Measurements from ENCODE around the gene TBX4.

Gene TBX4

GRCh38 chr17:61528171-61528570, 75.9 kb downstream of the TBX4 start:
- TF ChIP-seq CTCF (IDR thresholded peaks at IDR 0.05) = no peak
- DNase-seq (ENCODE audit: low spot score) = no peak
- Histone ChIP-seq H3K4me3 (no peak overlapping the region), H3K27ac (no peak overlapping the region)

GRCh38 chr17:61531223-61531622, 79.0 kb downstream of the TBX4 start:
- DNase-seq (ENCODE audit: low spot score) = no peak
- H3K4me3 ChIP-seq = no peak overlapping the region
- H3K27ac ChIP-seq = no peak overlapping the region
- TF ChIP-seq CTCF (IDR thresholded peaks at IDR 0.05) = no peak

DNA sequence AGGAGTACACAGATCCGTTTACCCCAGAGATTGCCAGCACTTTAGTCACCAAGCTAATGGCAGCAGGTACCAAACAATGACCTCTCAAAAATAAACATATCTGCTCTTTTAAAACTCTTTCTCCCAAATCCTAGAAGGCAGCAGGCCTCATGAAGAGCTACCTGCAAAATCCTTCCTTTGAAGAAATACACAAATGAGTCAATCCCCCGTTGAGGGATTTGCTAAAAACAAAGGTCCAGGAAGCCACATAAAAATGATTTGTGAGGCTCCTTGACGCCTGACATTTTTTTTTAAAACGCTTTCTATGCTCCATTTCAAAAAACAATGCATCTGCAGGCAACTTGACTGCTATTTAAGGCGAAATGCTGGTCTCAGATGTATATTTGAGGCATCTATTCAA, 80.6 kb downstream of the TBX4 start:
- no peak overlapping the region for H3K4me3 ChIP-seq
- no peak for DNase-seq (ENCODE audit: low spot score)
- H3K27ac ChIP-seq = no peak overlapping the region
- TF ChIP-seq CTCF (IDR thresholded peaks at IDR 0.05) = no peak

- H3K27ac ChIP-seq = no peak overlapping the region
- DNase-seq (ENCODE audit: low spot score) = no peak
- no peak for TF ChIP-seq CTCF (IDR thresholded peaks at IDR 0.05)
- no peak overlapping the region for H3K4me3 ChIP-seq
Measured at GRCh38 chr17:61533797-61534196, 81.6 kb downstream of the TBX4 start.

DNA sequence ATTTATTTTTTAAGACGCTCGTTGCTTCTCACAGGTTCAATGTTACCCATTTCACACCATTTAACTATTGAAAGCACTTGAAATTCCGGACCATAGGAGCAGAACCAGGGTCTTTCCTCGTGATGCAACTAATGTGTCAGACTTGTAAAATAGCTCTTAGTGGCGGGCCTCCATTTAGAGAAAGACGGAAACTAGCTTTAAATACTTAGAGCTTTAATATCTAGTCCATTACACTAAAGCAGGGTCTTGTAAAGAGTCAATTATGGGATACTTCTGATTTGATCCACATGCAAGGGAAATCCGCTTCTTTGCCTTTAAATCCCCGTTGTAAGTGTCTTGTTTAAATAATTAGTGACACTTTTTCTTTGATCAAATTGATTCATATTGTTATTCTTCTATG, 82.2 kb downstream of the TBX4 start:
- Histone ChIP-seq H3K27ac (no peak overlapping the region), H3K4me3 (no peak overlapping the region)
- no peak for DNase-seq (ENCODE audit: low spot score)
- TF ChIP-seq CTCF (IDR thresholded peaks at IDR 0.05) = no peak

Measured in coronary artery (tissue), 2 donors.